ENCODE results near the gene GRK6. TPM values are rescaled to one million over a fixed set of nuclear protein-coding genes. Genes with fewer than 3 reads are reported as not detected.

GRK6 gene
- 22.1 and 28.4 TPM in 2 replicates for total RNA-seq (2012; rRNA removed)

- no peaks in the 10 kb centered on the region for H3K27me3 ChIP-seq (ENCODE audit: control insufficient read depth, insufficient read depth, low read length)
- no peaks in the 10 kb centered on the region for H3K9me3 ChIP-seq (replicated peaks; ENCODE audit: low read length)
- peak within 1 kb of the TSS; percentile 94 for H3K9ac ChIP-seq (ENCODE audit: low read depth, low read length)
- H3K36me3 ChIP-seq (ENCODE audit: insufficient read depth, low read length): peaks cover 9% of the 10 kb centered on the region
- H3K4me1 ChIP-seq (ENCODE audit: control insufficient read depth, insufficient read depth, low read length): peaks cover 27% of the 10 kb centered on the region
- peak within 1 kb of the TSS; percentile 86 for H3K4me3 ChIP-seq (ENCODE audit: low read length)
- peak within 1 kb of the TSS; percentile 97 for H3K4me2 ChIP-seq (ENCODE audit: low read length)
Observed at GRCh38 chr5:177426566-177427210, at the start of gene GRK6. Gene GRK6, plus strand, starts transcription at chr5:177426676. Its CDS starts 170 bp downstream, at chr5:177426846.

GRCh38 chr5:177377851-177378776, 48.4 kb upstream of the GRK6 start:
- no peak overlapping the region for H3K4me2 ChIP-seq (ENCODE audit: low read length)

GRCh38 chr5:177378884-177379883, 47.3 kb upstream of the GRK6 start:
- Histone ChIP-seq H3K9me3 (replicated peaks; ENCODE audit: low read length) (no peaks in the 10 kb centered on the region), H3K9ac (ENCODE audit: low read depth, low read length) (no peak overlapping the region), H3K27me3 (ENCODE audit: control insufficient read depth, insufficient read depth, low read length) (peaks cover 15% of the 10 kb centered on the region), H3K4me2 (ENCODE audit: low read length) (no peak overlapping the region), H3K4me1 (ENCODE audit: control insufficient read depth, insufficient read depth, low read length) (peaks cover 6% of the 10 kb centered on the region), H3K36me3 (ENCODE audit: insufficient read depth, low read length) (no peaks in the 10 kb centered on the region), H3K4me3 (ENCODE audit: low read length) (no peak overlapping the region)

More at GRCh38 chr5:177377851-177378776, 48.4 kb upstream of the GRK6 start:
- Histone ChIP-seq H3K27me3 (ENCODE audit: control insufficient read depth, insufficient read depth, low read length) (peaks cover 8% of the 10 kb centered on the region), H3K9ac (ENCODE audit: low read depth, low read length) (no peak overlapping the region), H3K9me3 (replicated peaks; ENCODE audit: low read length) (no peaks in the 10 kb centered on the region), H3K4me3 (ENCODE audit: low read length) (no peak overlapping the region), H3K4me1 (ENCODE audit: control insufficient read depth, insufficient read depth, low read length) (peaks cover 6% of the 10 kb centered on the region), H3K36me3 (ENCODE audit: insufficient read depth, low read length) (no peaks in the 10 kb centered on the region)

GRCh38 chr5:177380805-177381126, 45.7 kb upstream of the GRK6 start:
- Histone ChIP-seq H3K4me1 (ENCODE audit: control insufficient read depth, insufficient read depth, low read length) (peaks cover 6% of the 10 kb centered on the region), H3K27me3 (ENCODE audit: control insufficient read depth, insufficient read depth, low read length) (peaks cover 25% of the 10 kb centered on the region)

GRCh38 chr5:177382423-177383029, 44.0 kb upstream of the GRK6 start:
- Histone ChIP-seq H3K4me3 (ENCODE audit: low read length) (no peak overlapping the region), H3K27me3 (ENCODE audit: control insufficient read depth, insufficient read depth, low read length) (peaks cover 36% of the 10 kb centered on the region), H3K4me1 (ENCODE audit: control insufficient read depth, insufficient read depth, low read length) (peaks cover 6% of the 10 kb centered on the region), H3K9ac (ENCODE audit: low read depth, low read length) (no peak overlapping the region), H3K36me3 (ENCODE audit: insufficient read depth, low read length) (no peaks in the 10 kb centered on the region), H3K4me2 (ENCODE audit: low read length) (no peak overlapping the region), H3K9me3 (replicated peaks; ENCODE audit: low read length) (no peaks in the 10 kb centered on the region)

More at GRCh38 chr5:177380805-177381126, 45.7 kb upstream of the GRK6 start:
- Histone ChIP-seq H3K9ac (ENCODE audit: low read depth, low read length) (no peak overlapping the region), H3K4me3 (ENCODE audit: low read length) (no peak overlapping the region), H3K36me3 (ENCODE audit: insufficient read depth, low read length) (no peaks in the 10 kb centered on the region), H3K9me3 (replicated peaks; ENCODE audit: low read length) (no peaks in the 10 kb centered on the region), H3K4me2 (ENCODE audit: low read length) (no peak overlapping the region)

GRCh38 chr5:177383181-177383580, 43.3 kb upstream of the GRK6 start:
- H3K9me3 ChIP-seq (replicated peaks; ENCODE audit: low read length): no peaks in the 10 kb centered on the region
- peaks cover 6% of the 10 kb centered on the region for H3K4me1 ChIP-seq (ENCODE audit: control insufficient read depth, insufficient read depth, low read length)
- H3K9ac ChIP-seq (ENCODE audit: low read depth, low read length): no peak overlapping the region
- H3K36me3 ChIP-seq (ENCODE audit: insufficient read depth, low read length): no peaks in the 10 kb centered on the region
- H3K4me3 ChIP-seq (ENCODE audit: low read length): no peak overlapping the region
- H3K27me3 ChIP-seq (ENCODE audit: control insufficient read depth, insufficient read depth, low read length): peaks cover 39% of the 10 kb centered on the region
- H3K4me2 ChIP-seq (ENCODE audit: low read length): no peak overlapping the region

- H3K36me3 ChIP-seq (ENCODE audit: insufficient read depth, low read length): no peaks in the 10 kb centered on the region
- peaks cover 41% of the 10 kb centered on the region for H3K27me3 ChIP-seq (ENCODE audit: control insufficient read depth, insufficient read depth, low read length)
- peaks cover 10% of the 10 kb centered on the region for H3K4me1 ChIP-seq (ENCODE audit: control insufficient read depth, insufficient read depth, low read length)
- no peak within 1 kb of the TSS for H3K4me3 ChIP-seq (ENCODE audit: low read length)
- no peaks in the 10 kb centered on the region for H3K9me3 ChIP-seq (replicated peaks; ENCODE audit: low read length)
- H3K9ac ChIP-seq (ENCODE audit: low read depth, low read length): no peak within 1 kb of the TSS
- H3K4me2 ChIP-seq (ENCODE audit: low read length): no peak within 1 kb of the TSS
Observed at GRCh38 chr5:177384134-177384533, 42.3 kb upstream of the GRK6 start, which contains the start of gene SLC34A1. Gene SLC34A1, plus strand, starts transcription at chr5:177384434. Its CDS starts 1,308 bp downstream, at chr5:177385742.

- Histone ChIP-seq H3K36me3 (ENCODE audit: insufficient read depth, low read length) (no peaks in the 10 kb centered on the region), H3K27me3 (ENCODE audit: control insufficient read depth, insufficient read depth, low read length) (peaks cover 41% of the 10 kb centered on the region), H3K9me3 (replicated peaks; ENCODE audit: low read length) (no peaks in the 10 kb centered on the region), H3K9ac (ENCODE audit: low read depth, low read length) (no peak overlapping the region), H3K4me1 (ENCODE audit: control insufficient read depth, insufficient read depth, low read length) (peaks cover 16% of the 10 kb centered on the region), H3K4me3 (ENCODE audit: low read length) (no peak overlapping the region), H3K4me2 (ENCODE audit: low read length) (no peak overlapping the region)
Observed at GRCh38 chr5:177385720-177386119, 40.8 kb upstream of the GRK6 start.

- H3K36me3 ChIP-seq (ENCODE audit: insufficient read depth, low read length): no peaks in the 10 kb centered on the region
- H3K4me3 ChIP-seq (ENCODE audit: low read length): no peak overlapping the region
- H3K9me3 ChIP-seq (replicated peaks; ENCODE audit: low read length): no peaks in the 10 kb centered on the region
- peaks cover 33% of the 10 kb centered on the region for H3K27me3 ChIP-seq (ENCODE audit: control insufficient read depth, insufficient read depth, low read length)
- peaks cover 16% of the 10 kb centered on the region for H3K4me1 ChIP-seq (ENCODE audit: control insufficient read depth, insufficient read depth, low read length)
- H3K4me2 ChIP-seq (ENCODE audit: low read length): no peak overlapping the region
- H3K9ac ChIP-seq (ENCODE audit: low read depth, low read length): no peak overlapping the region
Observed at GRCh38 chr5:177386542-177386941, 39.9 kb upstream of the GRK6 start.

- no peak overlapping the region for H3K4me3 ChIP-seq (ENCODE audit: low read length)
- H3K27me3 ChIP-seq (ENCODE audit: control insufficient read depth, insufficient read depth, low read length): peaks cover 33% of the 10 kb centered on the region
- no peak overlapping the region for H3K4me2 ChIP-seq (ENCODE audit: low read length)
- no peaks in the 10 kb centered on the region for H3K9me3 ChIP-seq (replicated peaks; ENCODE audit: low read length)
- no peaks in the 10 kb centered on the region for H3K36me3 ChIP-seq (ENCODE audit: insufficient read depth, low read length)
- H3K4me1 ChIP-seq (ENCODE audit: control insufficient read depth, insufficient read depth, low read length): peaks cover 16% of the 10 kb centered on the region
- H3K9ac ChIP-seq (ENCODE audit: low read depth, low read length): no peak overlapping the region
Observed at GRCh38 chr5:177387405-177387804, 39.1 kb upstream of the GRK6 start.

Data from skeletal muscle satellite cell (primary cell).